B cell (primary cell): ENCODE measurements around the gene FCER1G.

Source experiments
- CTCF ChIP-seq: fragments of 200-600 bp; IDR thresholded peaks from one replicate; pipeline ENCODE4 v1.8.0; 2022; ENCODE audit warnings: antibody characterized with exemption, mild to moderate bottlenecking
- EZH2 ChIP-seq: IDR thresholded peaks from 2 replicates; pipeline ENCODE4 v1.6.1; 2012; ENCODE audit warnings: borderline replicate concordance, low read depth, mild to moderate bottlenecking, moderate library complexity, low read length; ENCODE audit not compliant: insufficient read depth, poor library complexity, severe bottlenecking

DNA sequence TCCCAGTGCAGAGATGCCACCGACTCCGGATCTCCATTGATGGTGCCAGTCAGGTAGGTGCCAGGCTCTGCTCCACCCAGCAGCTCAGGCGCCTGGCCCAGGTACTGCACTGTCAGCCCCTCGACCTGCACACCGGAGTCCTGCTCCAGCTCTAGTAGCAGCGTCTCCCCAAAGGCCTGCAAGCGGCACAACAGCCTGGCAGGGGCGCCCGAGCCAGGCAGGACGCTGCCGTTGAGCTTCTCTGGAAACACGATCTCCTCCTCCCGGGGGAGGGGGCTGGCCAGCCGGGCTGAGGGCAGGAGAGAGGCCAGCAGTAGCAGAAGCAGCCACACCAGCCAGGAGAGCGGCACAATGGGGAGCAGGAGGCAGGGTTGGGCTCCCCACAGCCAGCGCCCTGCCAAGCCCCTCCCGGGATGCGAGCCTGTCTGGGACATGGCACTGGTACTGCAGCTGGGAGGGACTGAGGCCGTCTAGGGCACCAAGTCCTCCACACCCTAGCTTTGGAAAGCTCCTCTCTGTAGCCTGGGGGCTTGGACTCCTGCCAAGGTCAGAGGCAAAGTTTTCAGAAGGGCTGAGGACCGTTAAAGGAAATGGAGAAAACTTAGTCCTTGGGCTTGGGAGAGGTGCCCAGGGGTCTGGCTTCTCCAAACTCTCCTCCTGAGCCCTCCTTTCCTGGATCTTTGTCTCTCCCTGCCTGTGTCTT lies 16.8 kb upstream of the FCER1G start:
- TF ChIP-seq CTCF (no peak), EZH2 (no peak)
